ENCODE results near the gene PCDHB11.
"Not testable (repeated sequence)": the region's sequence is repeated elsewhere in the genome, so short reads cannot be mapped to it uniquely, and the experiment has no call there.

PCDHB11 gene

GRCh38 chr5:141199359-141200235 is at the start of gene PCDHB11:
PCDHB11 (plus strand) TSS chr5:141199627; CDS start chr5:141199775, 148 bp downstream.
- no peak within 1 kb of the TSS for H3K27ac Mint-ChIP-seq
- no peak for DNase-seq (ENCODE audit: low spot score)
- H3K36me3 Mint-ChIP-seq (ENCODE audit: low read depth) = no peaks in the 10 kb centered on the region
- H3K27me3 Mint-ChIP-seq (ENCODE audit: low read depth) = no peaks in the 10 kb centered on the region
- no peaks in the 10 kb centered on the region for H3K4me1 Mint-ChIP-seq (ENCODE audit: low read depth)
- peaks cover 48% of the 10 kb centered on the region for H3K9me3 Mint-ChIP-seq
- no peak within 1 kb of the TSS for H3K4me3 Mint-ChIP-seq

- Mint-ChIP-seq H3K27ac (no peak within 1 kb of the TSS), H3K9me3 (peaks cover 37% of the 10 kb centered on the region), H3K27me3 (ENCODE audit: low read depth) (no peaks in the 10 kb centered on the region), H3K4me1 (ENCODE audit: low read depth) (no peaks in the 10 kb centered on the region), H3K4me3 (no peak within 1 kb of the TSS), H3K36me3 (ENCODE audit: low read depth) (peaks cover 3% of the 10 kb centered on the region)
- no peak for DNase-seq (ENCODE audit: low spot score)
These were observed 49.6 kb upstream of the PCDHB11 start, which contains the start of gene PCDHB6 for GRCh38 chr5:141149812-141150211. PCDHB6 (plus strand) TSS chr5:141150057; CDS start chr5:141150258, 201 bp downstream.

GRCh38 chr5:141150224-141150992 is 49.0 kb upstream of the PCDHB11 start:
- no peaks in the 10 kb centered on the region for H3K4me1 Mint-ChIP-seq (ENCODE audit: low read depth)
- DNase-seq (ENCODE audit: low spot score) = no peak
- H3K36me3 Mint-ChIP-seq (ENCODE audit: low read depth) = peaks cover 3% of the 10 kb centered on the region
- H3K27me3 Mint-ChIP-seq (ENCODE audit: low read depth) = no peaks in the 10 kb centered on the region
- H3K4me3 Mint-ChIP-seq = no peak overlapping the region
- H3K9me3 Mint-ChIP-seq = peaks cover 39% of the 10 kb centered on the region
- no peak overlapping the region for H3K27ac Mint-ChIP-seq

GRCh38 chr5:141150993-141151325 is 48.5 kb upstream of the PCDHB11 start:
- Mint-ChIP-seq H3K4me1 (ENCODE audit: low read depth) (no peaks in the 10 kb centered on the region), H3K27me3 (ENCODE audit: low read depth) (no peaks in the 10 kb centered on the region)

GRCh38 chr5:141151632-141152031 is 47.8 kb upstream of the PCDHB11 start:
- not testable (repeated sequence) for H3K27ac Mint-ChIP-seq; DNase-seq (ENCODE audit: low spot score); H3K4me3 Mint-ChIP-seq; H3K27me3 Mint-ChIP-seq (ENCODE audit: low read depth); H3K36me3 Mint-ChIP-seq (ENCODE audit: low read depth); H3K4me1 Mint-ChIP-seq (ENCODE audit: low read depth)
- H3K9me3 Mint-ChIP-seq = peaks cover 49% of the 10 kb centered on the region

More at GRCh38 chr5:141150993-141151325, 48.5 kb upstream of the PCDHB11 start:
- H3K4me3 Mint-ChIP-seq = no peak overlapping the region
- peaks cover 3% of the 10 kb centered on the region for H3K36me3 Mint-ChIP-seq (ENCODE audit: low read depth)
- no peak for DNase-seq (ENCODE audit: low spot score)
- H3K27ac Mint-ChIP-seq = no peak overlapping the region
- peaks cover 42% of the 10 kb centered on the region for H3K9me3 Mint-ChIP-seq

- H3K27ac Mint-ChIP-seq; H3K27me3 Mint-ChIP-seq (ENCODE audit: low read depth); H3K36me3 Mint-ChIP-seq (ENCODE audit: low read depth); H3K4me1 Mint-ChIP-seq (ENCODE audit: low read depth); H3K4me3 Mint-ChIP-seq; DNase-seq (ENCODE audit: low spot score): not testable (repeated sequence)
- peaks cover 54% of the 10 kb centered on the region for H3K9me3 Mint-ChIP-seq
These were observed 47.3 kb upstream of the PCDHB11 start for GRCh38 chr5:141152096-141152495.

- H3K4me1 Mint-ChIP-seq (ENCODE audit: low read depth) = no peaks in the 10 kb centered on the region
- H3K27me3 Mint-ChIP-seq (ENCODE audit: low read depth) = no peaks in the 10 kb centered on the region
- H3K9me3 Mint-ChIP-seq = peaks cover 42% of the 10 kb centered on the region
- no peak overlapping the region for H3K27ac Mint-ChIP-seq
- DNase-seq (ENCODE audit: low spot score) = no peak
- peaks cover 3% of the 10 kb centered on the region for H3K36me3 Mint-ChIP-seq (ENCODE audit: low read depth)
- no peak overlapping the region for H3K4me3 Mint-ChIP-seq
These were observed 43.7 kb upstream of the PCDHB11 start for GRCh38 chr5:141155540-141156374.

- not testable (repeated sequence) for H3K4me3 Mint-ChIP-seq; H3K27me3 Mint-ChIP-seq (ENCODE audit: low read depth); H3K27ac Mint-ChIP-seq; H3K36me3 Mint-ChIP-seq (ENCODE audit: low read depth); H3K4me1 Mint-ChIP-seq (ENCODE audit: low read depth); DNase-seq (ENCODE audit: low spot score)
- peaks cover 40% of the 10 kb centered on the region for H3K9me3 Mint-ChIP-seq
These were observed 42.1 kb upstream of the PCDHB11 start for GRCh38 chr5:141157356-141157755.

GRCh38 chr5:141157901-141158300 is 41.5 kb upstream of the PCDHB11 start:
- H3K36me3 Mint-ChIP-seq (ENCODE audit: low read depth); H3K27ac Mint-ChIP-seq; H3K4me3 Mint-ChIP-seq; H3K27me3 Mint-ChIP-seq (ENCODE audit: low read depth); DNase-seq (ENCODE audit: low spot score); H3K4me1 Mint-ChIP-seq (ENCODE audit: low read depth): not testable (repeated sequence)
- H3K9me3 Mint-ChIP-seq = peaks cover 38% of the 10 kb centered on the region

GRCh38 chr5:141172381-141173204 is 26.8 kb upstream of the PCDHB11 start, which contains the start of gene PCDHB7:
PCDHB7 (plus strand) TSS chr5:141172644; CDS start chr5:141172836, 192 bp downstream.
- H3K27ac Mint-ChIP-seq = no peak within 1 kb of the TSS
- H3K27me3 Mint-ChIP-seq (ENCODE audit: low read depth) = no peaks in the 10 kb centered on the region
- H3K4me1 Mint-ChIP-seq (ENCODE audit: low read depth) = no peaks in the 10 kb centered on the region
- no peak within 1 kb of the TSS for H3K4me3 Mint-ChIP-seq
- H3K36me3 Mint-ChIP-seq (ENCODE audit: low read depth) = no peaks in the 10 kb centered on the region
- peaks cover 14% of the 10 kb centered on the region for H3K9me3 Mint-ChIP-seq
- DNase-seq (ENCODE audit: low spot score) = no peak

- H3K27ac Mint-ChIP-seq; H3K9me3 Mint-ChIP-seq; H3K4me1 Mint-ChIP-seq (ENCODE audit: low read depth); DNase-seq (ENCODE audit: low spot score); H3K36me3 Mint-ChIP-seq (ENCODE audit: low read depth); H3K4me3 Mint-ChIP-seq; H3K27me3 Mint-ChIP-seq (ENCODE audit: low read depth): not testable (repeated sequence)
These were observed 24.9 kb upstream of the PCDHB11 start for GRCh38 chr5:141174291-141175104.

GRCh38 chr5:141175933-141176332 is 23.5 kb upstream of the PCDHB11 start:
- Mint-ChIP-seq H3K4me3 (no peak overlapping the region), H3K27ac (no peak overlapping the region), H3K4me1 (ENCODE audit: low read depth) (no peaks in the 10 kb centered on the region), H3K36me3 (ENCODE audit: low read depth) (no peaks in the 10 kb centered on the region), H3K27me3 (ENCODE audit: low read depth) (no peaks in the 10 kb centered on the region), H3K9me3 (peaks cover 12% of the 10 kb centered on the region)
- DNase-seq (ENCODE audit: low spot score) = no peak

Data from T-helper 2 cell treated with Interferon-gamma antibody and Interleukin-4, amounts not matched to agents 5 μg/mL and 100 μg/mL, for 36 hours (primary cell).